ENCODE measurements around the gene HCK.

DNA sequence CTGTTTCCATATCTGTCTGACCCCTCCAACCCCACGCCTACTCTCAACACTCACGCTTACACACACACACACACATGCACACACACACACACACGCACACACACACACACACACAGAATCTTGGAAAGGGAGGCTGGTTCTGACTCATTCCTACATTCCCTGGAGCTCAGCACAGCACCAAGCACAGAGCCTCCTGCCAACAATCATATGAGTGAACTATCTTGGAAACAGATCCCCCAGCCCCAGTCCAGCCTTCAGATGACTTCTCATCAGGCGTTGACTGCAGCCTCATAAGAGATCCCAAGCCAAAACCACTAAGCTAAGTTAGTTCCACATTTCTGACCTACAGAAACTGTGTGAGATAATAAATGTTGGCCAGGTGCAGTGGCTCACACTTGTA is 14.1 kb upstream of the HCK start:
- TF ChIP-seq, protein P1, sequence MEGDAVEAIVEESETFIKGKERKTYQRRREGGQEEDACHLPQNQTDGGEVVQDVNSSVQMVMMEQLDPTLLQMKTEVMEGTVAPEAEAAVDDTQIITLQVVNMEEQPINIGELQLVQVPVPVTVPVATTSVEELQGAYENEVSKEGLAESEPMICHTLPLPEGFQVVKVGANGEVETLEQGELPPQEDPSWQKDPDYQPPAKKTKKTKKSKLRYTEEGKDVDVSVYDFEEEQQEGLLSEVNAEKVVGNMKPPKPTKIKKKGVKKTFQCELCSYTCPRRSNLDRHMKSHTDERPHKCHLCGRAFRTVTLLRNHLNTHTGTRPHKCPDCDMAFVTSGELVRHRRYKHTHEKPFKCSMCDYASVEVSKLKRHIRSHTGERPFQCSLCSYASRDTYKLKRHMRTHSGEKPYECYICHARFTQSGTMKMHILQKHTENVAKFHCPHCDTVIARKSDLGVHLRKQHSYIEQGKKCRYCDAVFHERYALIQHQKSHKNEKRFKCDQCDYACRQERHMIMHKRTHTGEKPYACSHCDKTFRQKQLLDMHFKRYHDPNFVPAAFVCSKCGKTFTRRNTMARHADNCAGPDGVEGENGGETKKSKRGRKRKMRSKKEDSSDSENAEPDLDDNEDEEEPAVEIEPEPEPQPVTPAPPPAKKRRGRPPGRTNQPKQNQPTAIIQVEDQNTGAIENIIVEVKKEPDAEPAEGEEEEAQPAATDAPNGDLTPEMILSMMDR (IDR thresholded peaks at IDR 0.05): no peak
- TF ChIP-seq POLR2AphosphoS5 (IDR thresholded peaks at IDR 0.05): no peak

All from gastroesophageal sphincter (tissue), 3 donors.